ENCODE measurements around the gene CCDC102B.
"Not testable (repeated sequence)": the region's sequence is repeated elsewhere in the genome, so short reads cannot be mapped to it uniquely, and the experiment has no call there.

The CCDC102B gene

DNA sequence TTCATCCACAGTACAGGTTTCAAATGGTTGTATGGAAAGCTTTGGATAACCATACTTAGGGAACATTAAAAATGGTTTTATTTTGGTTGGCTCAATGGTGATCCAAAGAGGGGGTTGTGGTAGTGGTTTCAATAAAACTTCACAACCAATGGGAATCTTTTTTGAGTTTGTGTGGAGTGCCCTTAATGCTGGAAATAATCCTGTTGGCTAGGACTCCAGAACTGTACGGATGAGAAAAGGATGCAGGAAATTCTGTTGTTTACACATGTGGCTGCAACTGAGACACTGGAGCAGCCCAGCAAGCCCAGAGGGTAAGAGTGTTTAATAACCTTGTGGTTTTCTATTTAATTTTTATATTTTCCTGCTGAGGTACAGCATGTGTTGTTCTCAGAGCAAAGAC, at the start of gene CCDC102B:
CCDC102B (plus strand) TSS at position 210 of the 400 bp plus-strand sequence. CDS start 38,684 bp downstream, outside the sequence.
- DNase-seq: no peak

DNA sequence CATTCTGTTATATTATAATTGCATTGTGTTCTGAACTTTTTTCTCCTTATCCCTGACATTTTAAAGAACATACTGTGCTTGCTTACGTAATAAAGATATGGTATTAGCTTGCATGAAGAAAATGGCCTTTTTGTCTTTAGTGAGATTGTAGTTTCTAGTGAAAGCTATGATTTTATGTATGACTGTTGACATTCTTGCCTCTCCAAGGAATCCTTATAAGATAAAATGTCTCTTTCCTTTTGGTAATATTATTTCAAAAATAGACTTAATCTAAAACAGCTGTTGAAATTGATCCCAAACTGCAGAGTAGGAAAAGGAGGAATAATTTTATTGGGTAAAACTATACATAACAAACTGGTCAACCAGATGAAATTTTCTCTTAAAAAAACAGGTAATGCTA, 40.8 kb upstream of the CCDC102B start:
- no peak for DNase-seq

DNA sequence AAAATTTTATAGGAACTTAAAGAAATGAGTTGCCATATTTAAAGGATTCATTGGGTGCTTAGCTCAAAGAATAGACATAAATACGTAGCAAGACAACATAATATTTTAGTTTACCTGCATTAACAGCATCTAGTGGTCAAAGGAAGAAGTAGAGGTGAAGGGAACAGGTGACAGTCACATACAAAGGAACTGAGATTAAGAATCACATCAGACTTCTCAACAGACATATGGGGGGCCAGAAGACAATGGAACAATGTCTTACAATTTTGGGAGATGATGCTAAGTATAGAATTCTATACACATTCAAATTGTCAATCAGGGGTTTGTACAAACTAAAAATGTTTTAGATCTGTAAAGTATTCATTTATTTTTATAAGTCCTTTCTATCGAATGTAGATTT, 38.6 kb upstream of the CCDC102B start:
- DNase-seq: no peak

DNA sequence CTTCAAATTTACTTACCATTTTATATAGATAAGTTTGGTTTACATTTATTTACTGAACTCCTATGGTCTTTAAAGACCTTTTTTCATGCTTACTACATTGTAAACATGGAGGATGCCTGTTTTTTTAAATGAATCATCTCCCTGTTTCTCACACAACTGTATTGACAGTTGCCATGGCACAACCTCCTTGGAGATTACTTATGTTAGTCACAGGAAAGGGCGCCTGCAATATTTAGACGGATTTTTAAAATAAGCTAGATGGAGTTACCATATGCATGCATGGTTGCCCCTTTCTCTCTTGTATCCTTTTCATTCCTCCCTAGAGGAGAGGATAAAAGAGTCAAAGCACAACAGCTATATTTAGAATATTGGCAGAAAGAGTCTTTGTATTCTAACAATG, 34.8 kb upstream of the CCDC102B start:
- no peak for DNase-seq

DNA sequence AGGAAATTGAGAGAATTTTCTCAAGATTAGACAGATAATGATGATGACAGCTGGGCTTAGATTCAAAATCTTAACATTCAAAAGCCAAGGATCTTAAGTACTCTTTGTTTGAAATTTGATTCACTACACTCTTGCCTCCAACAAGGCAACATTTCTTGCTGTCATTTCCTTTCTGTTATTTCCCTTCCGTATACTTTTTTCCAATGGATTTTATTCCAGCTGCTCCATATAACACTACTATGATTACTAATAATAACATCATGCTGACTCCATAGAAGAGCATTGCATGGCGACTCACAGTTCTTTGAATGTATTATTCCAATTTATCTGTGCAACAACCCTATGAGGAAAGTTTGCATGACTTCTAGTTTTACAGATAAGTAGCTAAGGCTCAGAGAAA, 33.9 kb upstream of the CCDC102B start:
- no peak for DNase-seq

DNA sequence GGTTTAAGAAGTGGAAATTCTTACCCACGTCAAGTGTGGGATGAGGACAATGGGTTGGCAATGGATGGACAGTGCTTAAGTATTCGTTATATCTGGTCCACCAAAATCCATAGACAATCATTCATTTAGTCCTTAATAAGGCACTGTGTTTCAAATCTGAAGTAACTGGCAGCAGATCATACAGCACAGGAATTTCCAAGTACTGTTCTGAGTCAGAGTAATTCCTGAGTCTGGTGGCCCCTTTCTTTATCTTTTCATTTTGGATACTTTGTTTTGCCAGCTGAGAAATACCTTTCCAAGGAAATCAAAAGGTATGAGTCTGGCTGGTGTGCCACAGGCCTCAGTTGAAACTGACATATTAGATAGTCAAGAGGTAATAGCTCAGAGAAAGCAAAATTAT, 31.4 kb upstream of the CCDC102B start:
- DNase-seq: no peak

DNA sequence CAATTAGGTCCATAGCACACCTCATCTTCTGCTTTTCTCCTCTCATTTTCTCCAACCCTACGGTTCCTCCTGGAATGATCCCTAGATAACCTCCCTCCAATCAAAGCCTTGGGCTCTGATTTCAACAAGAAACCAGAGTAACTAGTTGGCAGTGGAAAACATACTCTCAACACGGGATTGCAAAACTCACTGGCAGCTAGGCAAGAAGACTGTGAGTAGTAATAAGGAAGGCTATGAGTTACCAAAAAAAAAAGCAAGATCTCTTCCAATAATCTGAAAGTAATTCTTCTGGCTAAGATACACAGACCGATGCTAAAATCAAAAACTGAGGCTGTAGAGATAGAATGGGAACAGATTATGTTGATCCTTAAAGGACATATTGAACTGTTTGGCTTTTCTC, 28.4 kb upstream of the CCDC102B start:
- no peak for DNase-seq

DNA sequence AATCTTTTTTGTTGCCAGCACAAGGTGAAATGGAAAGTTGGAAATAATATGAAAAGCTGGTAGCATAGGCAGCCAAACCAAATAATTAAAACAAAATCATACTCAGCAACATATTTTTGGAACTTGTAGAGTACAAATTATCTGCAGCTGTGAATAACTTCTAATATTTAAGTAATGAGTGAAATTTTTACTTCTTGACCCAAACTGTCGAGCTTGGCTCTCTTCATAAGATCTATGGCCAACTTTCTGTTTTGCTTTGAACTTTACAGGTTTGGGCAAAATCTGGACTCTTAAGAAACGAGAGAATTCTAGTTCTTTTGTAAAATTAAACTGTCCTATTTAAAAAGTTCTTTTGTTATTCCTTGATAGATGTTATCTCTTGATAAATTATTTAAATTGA, 25.6 kb upstream of the CCDC102B start:
- no peak for DNase-seq

DNA sequence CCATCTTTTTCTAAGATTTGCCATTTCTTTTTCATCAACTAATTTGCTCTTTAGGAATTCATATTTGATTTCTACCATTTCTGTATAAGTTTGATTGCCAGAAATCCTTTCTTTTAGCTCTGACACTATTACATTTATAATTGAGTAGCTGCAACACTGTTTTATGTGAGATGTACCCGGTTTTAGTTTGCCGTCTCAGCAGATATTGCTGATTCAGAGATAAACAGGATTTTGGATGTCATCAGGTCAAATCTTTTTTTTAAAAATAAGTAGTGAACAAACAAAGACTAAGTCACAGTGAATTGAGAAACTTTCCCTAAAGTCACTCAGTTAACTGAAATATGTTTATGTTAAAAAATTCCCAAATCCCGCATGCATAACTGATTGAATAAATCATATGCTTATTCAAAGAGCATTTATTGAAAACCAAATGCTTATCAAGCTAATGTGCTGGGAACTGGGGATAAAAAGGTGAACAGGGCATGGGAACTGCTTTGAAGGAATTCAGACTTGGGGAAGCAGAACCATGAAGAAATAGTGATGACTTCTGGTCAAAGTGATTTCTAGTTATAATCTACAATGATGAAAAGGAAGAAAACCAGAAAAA, 19.5 kb upstream of the CCDC102B start:
- DNase-seq: no peak

DNA sequence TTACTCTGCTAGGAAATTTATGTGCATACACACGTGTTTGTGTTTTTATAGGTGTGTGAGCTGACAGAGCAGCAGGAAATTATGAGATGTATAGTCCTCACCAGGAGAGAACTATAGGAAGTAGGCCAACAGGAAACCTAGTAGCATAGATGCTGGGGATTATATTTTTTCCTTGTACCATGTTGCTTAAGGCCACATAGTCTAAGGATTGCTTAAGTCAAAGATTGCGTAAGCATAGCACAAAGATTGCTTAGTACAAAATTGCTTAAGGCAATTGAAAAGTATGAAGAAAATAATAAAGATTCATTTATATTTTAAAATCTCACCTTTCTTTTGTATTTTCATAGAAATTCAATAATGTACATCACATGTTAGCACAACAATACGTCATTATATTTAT, 18.7 kb upstream of the CCDC102B start:
- no peak for DNase-seq

DNA sequence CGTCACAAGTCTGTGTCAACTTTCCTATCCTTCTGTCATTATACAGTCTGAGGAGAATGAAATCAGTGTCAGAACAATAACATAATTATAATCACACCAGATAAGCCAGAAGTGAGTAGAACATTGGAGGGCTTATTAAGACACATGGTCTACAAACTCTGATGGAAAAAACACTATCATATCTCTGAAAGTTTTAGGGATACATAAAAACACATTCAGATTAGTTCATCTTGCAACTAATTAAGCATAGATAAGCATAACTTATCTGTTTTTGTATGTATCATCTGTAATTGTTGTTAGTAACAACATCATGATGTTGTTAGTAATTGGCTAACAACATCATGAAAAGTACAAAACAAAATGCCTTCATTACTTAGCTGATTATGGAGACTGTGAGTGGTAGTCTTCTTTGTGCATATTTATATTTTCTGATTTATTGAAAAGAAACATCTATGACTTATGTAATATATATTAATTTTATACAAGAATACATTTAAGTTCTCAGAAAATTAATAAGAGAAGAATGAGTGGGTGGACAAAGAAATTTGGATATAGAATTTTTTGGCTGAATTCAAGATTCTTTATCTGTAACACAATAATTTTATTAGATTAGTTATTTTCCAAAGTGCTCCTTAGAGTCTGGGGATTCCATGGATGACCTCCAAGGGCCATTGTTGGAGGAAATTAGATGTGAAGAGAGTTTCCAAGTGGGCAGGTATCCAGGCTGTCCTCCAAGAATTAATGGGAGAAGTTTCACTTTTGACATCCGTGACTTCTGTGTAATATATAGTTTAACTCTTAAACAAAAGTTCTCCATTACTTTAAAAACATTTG, 16.9 kb upstream of the CCDC102B start:
- no peak for DNase-seq

DNA sequence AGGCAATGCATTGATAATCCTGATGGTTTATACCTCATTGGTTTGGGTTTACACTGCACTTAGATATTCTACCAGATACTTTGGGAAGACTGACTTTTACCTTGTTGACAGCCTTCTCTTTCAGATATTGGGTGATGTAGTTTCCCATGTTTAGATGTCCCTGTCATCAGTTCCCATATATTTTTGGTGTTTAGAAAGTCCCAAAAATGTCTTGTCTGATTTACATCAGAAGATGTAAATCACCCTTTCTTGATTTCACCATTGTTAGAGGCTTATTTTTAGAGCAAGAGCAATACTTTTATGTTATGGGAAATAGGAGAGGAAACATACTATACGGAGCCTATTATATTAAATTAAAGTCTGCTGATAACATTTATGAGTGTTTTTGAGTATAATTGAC, 14.4 kb upstream of the CCDC102B start:
- no peak for DNase-seq

DNA sequence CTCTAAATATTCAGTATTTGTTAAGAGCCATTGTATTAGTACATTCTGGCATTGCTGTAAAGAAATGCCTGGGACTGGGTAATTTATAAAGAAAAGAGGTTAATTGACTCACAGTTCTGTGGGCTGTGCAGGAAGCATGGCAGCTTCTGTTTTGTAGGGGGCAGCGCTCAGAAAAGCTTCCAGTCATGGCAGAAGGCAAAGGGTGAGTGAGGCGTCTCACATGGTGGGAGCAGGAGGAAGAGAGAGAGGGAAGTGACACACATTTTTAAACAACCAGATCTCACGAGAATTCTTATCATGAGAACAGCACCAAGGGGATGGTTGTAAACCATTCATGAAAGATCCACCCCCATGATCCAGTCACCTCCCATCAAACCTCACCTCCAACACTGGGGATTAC, 13.8 kb upstream of the CCDC102B start:
- no peak for DNase-seq

DNA sequence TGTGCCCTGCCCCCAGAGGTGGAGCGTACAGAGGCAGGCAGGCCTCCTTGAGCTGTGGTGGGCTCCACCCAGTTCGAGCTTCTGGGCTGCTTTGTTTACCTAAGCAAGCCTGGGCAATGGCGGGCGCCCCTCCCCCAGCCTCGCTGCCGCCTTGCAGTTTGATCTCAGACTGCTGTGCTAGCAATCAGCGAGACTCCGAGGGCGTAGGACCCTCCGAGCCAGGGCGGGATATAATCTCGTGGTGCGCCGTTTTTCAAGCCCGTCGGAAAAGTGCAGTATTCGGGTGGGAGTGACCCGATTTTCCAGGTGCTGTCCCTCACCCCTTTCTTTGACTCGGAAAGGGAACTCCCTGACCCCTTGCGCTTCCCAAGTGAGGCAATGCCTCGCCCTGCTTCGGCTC, 7.6 kb upstream of the CCDC102B start:
- DNase-seq: not testable (repeated sequence)

DNA sequence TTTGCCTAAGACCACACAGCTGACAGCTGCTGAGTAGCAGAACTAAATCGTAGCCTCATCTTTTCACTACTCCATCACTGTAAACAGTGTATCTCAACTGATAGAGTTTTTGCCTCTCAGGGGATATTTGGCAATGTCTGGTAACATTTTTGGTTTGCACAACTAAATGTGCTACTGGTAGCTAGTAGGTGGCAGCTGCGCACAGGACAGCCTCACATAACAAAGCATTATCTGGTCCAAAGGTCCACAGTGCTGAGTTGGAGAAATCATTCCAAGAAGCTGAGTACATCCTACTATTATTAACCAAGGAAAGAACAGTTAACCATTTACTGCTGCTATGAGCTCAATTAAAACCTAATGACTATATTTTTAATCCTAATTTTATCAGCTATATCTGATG, 6.1 kb upstream of the CCDC102B start:
- no peak for DNase-seq

DNA sequence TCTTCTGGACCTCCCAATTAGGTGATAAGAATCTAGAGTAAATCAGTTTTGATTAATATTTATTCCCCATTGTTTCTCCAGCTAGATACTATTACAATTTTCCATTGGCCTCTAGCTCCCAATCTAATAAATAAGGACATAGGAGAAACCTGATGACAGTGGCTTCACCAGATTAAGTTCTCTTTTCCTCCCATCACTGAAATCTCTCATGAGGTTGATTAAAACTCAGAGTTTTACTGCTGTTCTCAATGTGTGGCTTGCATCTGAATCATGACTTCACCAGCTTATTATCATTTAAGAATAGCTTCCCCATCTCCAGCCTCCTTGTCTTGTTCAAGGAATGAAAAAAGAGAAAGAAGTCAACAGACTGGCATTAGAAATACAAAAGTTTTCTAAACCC, 3.9 kb upstream of the CCDC102B start:
- DNase-seq: no peak

DNA sequence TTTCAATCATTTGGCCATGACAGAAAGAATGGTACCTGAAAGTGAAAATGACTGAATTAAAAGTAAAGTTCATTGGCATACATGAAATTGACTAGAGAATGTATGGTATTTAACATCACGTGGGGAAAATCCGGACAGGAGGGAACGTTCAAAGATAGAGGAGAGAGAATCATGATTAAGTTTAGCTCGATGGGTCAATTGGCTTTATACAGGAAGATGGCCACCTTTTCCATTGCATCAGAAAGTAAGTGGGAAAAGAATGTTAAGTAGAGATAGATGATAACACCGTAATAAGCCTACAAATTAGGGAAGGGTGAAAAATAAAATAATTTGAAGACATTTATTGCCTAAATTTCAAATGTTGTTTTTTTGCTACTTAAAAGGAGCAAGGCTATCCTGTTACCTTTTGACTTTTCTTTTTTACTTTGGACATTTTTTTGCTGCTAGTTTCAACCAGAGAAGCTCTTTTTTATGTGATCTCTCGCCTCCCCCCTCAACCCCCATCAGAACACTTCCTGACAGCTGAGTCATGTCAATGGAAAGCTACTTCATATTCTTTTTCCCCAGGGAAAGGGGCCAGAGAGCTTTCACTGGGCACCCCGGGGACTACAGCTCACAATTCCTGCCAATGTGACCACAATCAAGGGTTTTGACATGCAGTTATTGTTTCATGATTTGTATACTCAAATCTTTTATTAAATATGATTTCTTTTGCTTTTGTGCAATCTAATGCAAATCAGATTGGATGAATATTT, 767 bp upstream of the CCDC102B start:
- DNase-seq: peak; percentile 57

DNA sequence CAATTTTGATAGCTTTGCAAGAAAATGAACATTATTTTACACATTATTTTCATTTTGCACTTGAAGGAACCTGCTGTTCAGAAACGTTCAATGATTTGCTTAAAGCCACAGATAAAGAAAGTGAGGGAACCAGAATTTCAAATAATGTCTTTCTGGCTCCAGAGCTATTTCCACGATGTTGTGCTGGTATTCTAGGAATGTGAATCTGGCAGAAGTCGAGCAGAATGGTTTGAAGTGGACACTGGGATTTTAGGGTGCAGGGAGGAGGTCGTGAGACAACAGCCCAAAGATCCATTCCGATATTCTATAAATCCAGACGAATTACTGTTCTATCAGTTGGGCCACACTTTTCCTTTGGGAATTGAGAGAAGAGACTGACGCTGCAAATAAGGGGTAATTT, 2.2 kb downstream of the CCDC102B start:
- no peak for DNase-seq

DNA sequence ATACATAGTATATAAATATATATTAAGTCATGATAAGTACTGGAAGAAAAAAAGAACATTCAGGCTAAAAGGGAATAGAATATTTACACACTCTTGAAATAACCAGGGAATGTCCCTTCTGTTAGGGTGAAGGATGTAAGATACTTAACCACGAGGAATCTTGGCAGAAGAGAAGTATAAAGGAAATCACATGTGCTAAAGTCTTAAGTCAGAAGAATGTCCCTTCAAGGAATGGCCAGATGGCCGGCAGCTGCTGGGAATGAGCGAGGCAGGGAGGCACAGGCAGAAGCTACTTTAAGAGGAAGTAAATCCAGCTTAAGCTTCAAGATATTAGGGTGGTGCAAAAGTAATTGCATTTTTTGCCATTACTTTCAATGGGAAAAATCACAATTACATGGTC, 5.5 kb downstream of the CCDC102B start:
- no peak for DNase-seq

DNA sequence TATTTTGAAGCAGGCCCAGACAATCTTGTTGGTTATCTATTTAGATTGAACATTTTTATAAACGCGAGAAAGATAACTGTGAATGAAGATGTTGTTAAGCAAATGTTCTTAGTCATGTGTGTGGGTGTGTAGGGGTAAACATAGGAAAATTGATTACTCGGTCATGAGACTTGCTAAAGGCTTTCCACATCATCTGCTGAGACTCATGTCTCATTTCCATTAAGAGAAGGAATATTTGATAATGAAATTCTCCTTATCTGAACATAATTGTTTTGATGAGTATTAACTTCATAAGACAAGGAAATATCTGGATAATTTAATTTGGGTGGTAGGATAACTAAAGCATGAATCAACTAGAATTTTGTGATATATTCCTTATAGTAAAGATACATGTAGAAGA, 19.7 kb downstream of the CCDC102B start:
- DNase-seq: no peak

DNA sequence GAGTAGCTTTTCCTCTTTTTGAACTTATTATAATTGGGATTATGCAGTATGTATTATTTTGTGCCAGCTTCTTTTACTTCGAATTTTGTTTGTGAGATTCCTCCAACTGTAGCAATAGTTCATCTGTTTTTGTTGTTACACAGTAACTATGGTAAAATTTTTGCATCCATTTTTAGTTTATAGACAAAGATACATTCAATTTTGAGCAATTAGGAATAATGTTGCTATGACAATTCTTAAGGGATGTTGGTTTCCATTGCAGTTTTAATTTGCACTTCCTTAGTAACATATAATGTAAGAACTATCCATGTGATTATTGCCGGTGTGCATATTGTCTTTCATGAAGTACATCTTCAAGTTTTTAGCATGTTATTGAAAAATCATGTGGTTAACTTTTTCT, 20.7 kb downstream of the CCDC102B start:
- DNase-seq: no peak

DNA sequence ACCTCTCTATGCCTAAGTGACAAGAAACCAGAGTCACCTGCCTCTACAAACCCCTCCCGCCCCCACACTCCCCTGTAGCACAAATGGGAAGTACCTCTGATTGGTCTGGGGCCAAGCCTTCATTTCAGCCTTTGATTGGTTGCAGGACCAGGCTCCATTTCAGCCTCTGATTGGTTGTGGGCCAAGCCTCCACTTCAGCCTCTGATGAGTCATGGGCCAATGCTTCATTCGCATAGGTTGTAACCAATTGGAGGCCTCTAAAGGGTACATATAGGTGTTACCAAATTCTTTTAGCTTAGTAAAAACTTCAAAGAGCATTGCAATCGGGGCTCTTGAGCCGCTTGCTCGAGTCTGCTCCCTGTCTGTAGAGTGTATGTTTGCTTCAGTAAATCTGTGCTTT, 25.0 kb downstream of the CCDC102B start:
- DNase-seq: no peak

DNA sequence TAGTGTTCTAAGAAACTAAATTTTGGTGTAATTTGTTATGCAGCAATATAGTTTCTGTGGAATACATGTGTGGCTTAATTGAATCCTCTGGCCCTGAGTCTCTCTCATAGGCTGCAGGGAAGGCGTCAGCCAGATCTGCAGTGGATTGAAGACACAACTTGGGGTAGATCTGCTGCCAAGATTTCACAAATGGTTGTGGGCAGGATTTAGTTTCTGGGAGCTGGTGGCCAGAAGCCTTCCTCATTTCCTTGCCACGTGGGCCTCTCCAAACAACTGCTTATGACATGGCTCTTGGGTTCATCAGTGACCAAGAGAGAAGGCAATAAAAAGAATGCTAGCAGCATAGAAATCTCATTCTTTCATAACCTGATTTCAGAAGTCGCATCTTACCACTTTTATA, 28.2 kb downstream of the CCDC102B start:
- DNase-seq: no peak
